Endothelial cell of umbilical vein (primary cell): ENCODE results near the gene CDT1. TPM values are rescaled to one million over a fixed set of nuclear protein-coding genes. Genes with fewer than 3 reads are reported as not detected.

Experiments
- BruUV-seq: library from RNA; stranded (reverse); fragments of 400-500 nt; replicated peaks from 2 replicates; lab custom pipeline; 2021; lab: Mats Ljungman, UMichigan
- CTCF ChIA-PET: fragments of 300-600, 350-600 bp; sonication (Branson Sonifier 250); formaldehyde crosslinking; loops from one replicate; lab custom pipeline; 2021; ENCODE audit warnings: antibody characterized with exemption, inconsistent platforms; lab: Charles Lee
- POLR2A ChIA-PET: fragments of 300-600, 350-600 bp; sonication (Branson Sonifier 250); formaldehyde crosslinking; loops from one replicate; lab custom pipeline; 2021; ENCODE audit warnings: antibody characterized with exemption, inconsistent platforms; lab: Charles Lee
- DNase-seq: peaks from one replicate; pipeline ENCODE4 v3.0.0-alpha.2; 2011; ENCODE audit warnings: low read depth, low spot score
- FAIRE-seq: peaks from 2 replicates; lab custom pipeline; 2011; peaks lifted over from hg19 to GRCh38; lab: Jason Lieb, UNC
- H2AFZ ChIP-seq: 2 replicates; pipeline ENCODE4 v1.6.0; 2012; ENCODE audit warnings: low read depth, low read length, control low read depth, inconsistent platforms
- H3K27ac ChIP-seq: 2 replicates; pipeline ENCODE4 v1.5.1; 2011; ENCODE audit warnings: low read depth, mild to moderate bottlenecking, control low read depth, low read length, moderate library complexity; ENCODE audit not compliant: insufficient read depth
- H3K27me3 ChIP-seq, 2 experiments: 2 replicates each; pipeline versions ENCODE4 v1.6.0 to v1.6.1; 2011; ENCODE audit warnings: low read length in 2 of 2, mixed read lengths in 1 of 2; ENCODE audit not compliant: control insufficient read depth in 2 of 2, insufficient read depth in 2 of 2
- H3K36me3 ChIP-seq, 2 experiments: 2 replicates in 1 of 2; 3 replicates in 1 of 2; pipeline ENCODE4 v1.5.1; 2011; ENCODE audit warnings: low read length in 2 of 2, mild to moderate bottlenecking in 1 of 2, moderate library complexity in 1 of 2; ENCODE audit not compliant: control insufficient read depth in 2 of 2, insufficient read depth in 2 of 2; ENCODE audit errors: extremely low read depth in 1 of 2
- H3K4me1 ChIP-seq: 3 replicates; pipeline ENCODE4 v1.5.1; 2011; ENCODE audit warnings: mild to moderate bottlenecking, low read length; ENCODE audit not compliant: control insufficient read depth, insufficient read depth; ENCODE audit errors: extremely low read depth
- H3K4me2 ChIP-seq: 2 replicates; pipeline ENCODE4 v1.6.1; 2011; ENCODE audit warnings: low read length, control low read depth, mixed read lengths; ENCODE audit not compliant: insufficient read depth
- H3K4me3 ChIP-seq, 3 experiments: fragments of 200-600 bp in 1 of 3; sonication (generic), shearing (Covaris generic) in 1 of 3; replicated peaks in 1 of 3; 2 replicates each; pipeline ENCODE4 v1.5.1; 2011 to 2016; ENCODE audit warnings: control low read depth in 3 of 3, low read length in 3 of 3, mild to moderate bottlenecking in 2 of 3, inconsistent platforms in 1 of 3, low read depth in 1 of 3, moderate library complexity in 1 of 3; ENCODE audit not compliant: insufficient read depth in 1 of 3
- H3K79me2 ChIP-seq: 2 replicates; pipeline ENCODE4 v1.6.0; 2012; ENCODE audit warnings: low read length, inconsistent platforms; ENCODE audit not compliant: control insufficient read depth, insufficient read depth
- H3K9ac ChIP-seq: replicated peaks from 2 replicates; pipeline ENCODE3; 2011; ENCODE audit warnings: low read length, control low read depth; ENCODE audit not compliant: insufficient read depth; ENCODE audit errors: extremely low read depth
- H3K9me1 ChIP-seq: replicated peaks from 3 replicates; pipeline ENCODE4 v1.6.0; 2011; ENCODE audit warnings: mild to moderate bottlenecking, low read length; ENCODE audit not compliant: control insufficient read depth, insufficient read depth; ENCODE audit errors: extremely low read depth
- H3K9me3 ChIP-seq: replicated peaks from 2 replicates; pipeline ENCODE4 v1.5.1; 2012; ENCODE audit warnings: low read length, inconsistent platforms; ENCODE audit not compliant: control insufficient read depth, insufficient read depth
- H4K20me1 ChIP-seq: replicated peaks from 2 replicates; pipeline ENCODE3; 2011; ENCODE audit warnings: mild to moderate bottlenecking, low read length; ENCODE audit not compliant: control insufficient read depth, insufficient read depth; ENCODE audit errors: extremely low read depth
- FOS ChIP-seq: IDR thresholded peaks from 2 replicates; pipeline ENCODE4 v1.6.1; 2011; ENCODE audit warnings: mild to moderate bottlenecking, low read length, moderate library complexity, borderline replicate concordance; ENCODE audit not compliant: insufficient read depth
- GATA2 ChIP-seq: IDR thresholded peaks from 2 replicates; pipeline ENCODE4 v1.7.0; 2011; ENCODE audit warnings: low read depth, mild to moderate bottlenecking, moderate library complexity, mixed read lengths, low read length; ENCODE audit not compliant: insufficient read length, insufficient read depth
- MAX ChIP-seq: IDR thresholded peaks from 2 replicates; pipeline ENCODE4 v1.6.1; 2011; ENCODE audit not compliant: insufficient read depth, insufficient read length
- MYC ChIP-seq: IDR thresholded peaks from one replicate; pipeline ENCODE4 v1.6.1; 2011; ENCODE audit warnings: mild to moderate bottlenecking, low read depth, low read length
- POLR2AphosphoS5 ChIP-seq: IDR thresholded peaks from 2 replicates; pipeline ENCODE4 v1.6.1; 2012; ENCODE audit warnings: low read depth, mild to moderate bottlenecking, control low read depth, low read length, moderate library complexity; ENCODE audit not compliant: insufficient read depth
- dilution Hi-C: fragments of 300-500 bp; cut with MboI; formaldehyde crosslinking; loops from one replicate; pipeline ENCODE4 v1.15.0; 2019; ENCODE audit warnings: low sequenced_read_pairs; ENCODE audit not compliant: extremely low pct_ligation_motif_present
- intact Hi-C: fragments of 100-400 bp; cut with micrococcal nuclease; formaldehyde crosslinking; loops from one replicate; pipeline ENCODE4 v1.10.0; 2022
- polyA plus RNA-seq, 4 experiments: library from polyadenylated mRNA; depleted of rRNA in 3 of 4; stranded (reverse) in 3 of 4; unstranded in 1 of 4; fragments of >200 nt; gene quantifications; 2 replicates each; pipeline versions ENCODE4 v1.2.1 to v1.2.3, GENCODE V29; 2011 to 2012; ENCODE audit warnings: missing spikeins in 1 of 4
- total RNA-seq: library from RNA; stranded (reverse); gene quantifications from 2 replicates; pipeline ENCODE4 v1.2.3, GENCODE V29; 2021

CDT1 gene
- total and polyA plus RNA-seq, 2 donors (not counting 3 experiments of a cell fraction or from before 2014, with no cell fraction given): 15.6 to 30.6 TPM

GRCh38 chr16:88755745-88756443, 47.7 kb upstream of the CDT1 start:
- Histone ChIP-seq H3K36me3 (peaks cover 0 to 12% of the 10 kb centered on the region in 2 experiments), H2AFZ (no peak overlapping the region), H4K20me1 (no peaks in the 10 kb centered on the region), H3K4me2 (no peak overlapping the region), H3K9me3 (no peaks in the 10 kb centered on the region), H3K4me3 (no peak overlapping the region), H3K4me1 (peaks cover 5% of the 10 kb centered on the region), H3K27ac (no peak overlapping the region), H3K79me2 (peaks cover 86% of the 10 kb centered on the region), H3K27me3 (no peaks in the 10 kb centered on the region), H3K9ac (no peak overlapping the region), H3K9me1 (no peaks in the 10 kb centered on the region)
- POLR2A ChIA-PET: no interaction called here
- BruUV-seq: no TSS peak
- intact Hi-C loops (no loop called here), dilution Hi-C loops (no loop called here)
- TF ChIP-seq FOS (no peak), GATA2 (no peak), POLR2AphosphoS5 (no peak)
- DNase-seq (no peak), FAIRE-seq (no peak)
- CTCF ChIA-PET: interaction anchor here (0.9 to 3.3 kb wide), 9 partner anchors 10 to 409 kb away, joined by 3 to 31 read pairs (median 4); partner anchors contain the start of gene PIEZO1

GRCh38 chr16:88758227-88758943, 45.2 kb upstream of the CDT1 start:
- peaks cover 0 to 12% of the 10 kb centered on the region in 2 experiments for H3K36me3 ChIP-seq
- H3K27ac ChIP-seq: no peak overlapping the region
- H3K4me3 ChIP-seq: no peak overlapping the region
- BruUV-seq: no TSS peak
- H4K20me1 ChIP-seq: no peaks in the 10 kb centered on the region
- intact Hi-C loops (no loop called here), dilution Hi-C loops (no loop called here)
- H3K4me2 ChIP-seq: no peak overlapping the region
- H3K79me2 ChIP-seq: peaks cover 92% of the 10 kb centered on the region
- no peak overlapping the region for H2AFZ ChIP-seq
- FAIRE-seq: no peak
- CTCF ChIA-PET: interaction anchor here (1.0 to 3.6 kb wide), 5 partner anchors 12 to 26 kb away, joined by 3 to 15 read pairs (median 3); partner anchors contain the start of gene PIEZO1
- no peaks in the 10 kb centered on the region for H3K9me1 ChIP-seq
- H3K9me3 ChIP-seq: no peaks in the 10 kb centered on the region
- H3K4me1 ChIP-seq: peaks cover 5% of the 10 kb centered on the region
- POLR2A ChIA-PET: no interaction called here
- H3K9ac ChIP-seq: no peak overlapping the region
- DNase-seq: no peak
- no peaks in the 10 kb centered on the region for H3K27me3 ChIP-seq
- TF ChIP-seq MAX: no peak
- no peak for TF ChIP-seq MYC
- TF ChIP-seq POLR2AphosphoS5: no peak
- TF ChIP-seq GATA2: no peak
